GM12878 (cell line): ENCODE results near the gene UGT1A7.

Experiments used
- CTCF ChIP-seq, 3 experiments: IDR thresholded peaks in 2 of 3; conservative IDR thresholded peaks in 1 of 3; 2 replicates each; pipeline ENCODE4 v1.5.1; 2011; ENCODE audit warnings: low read depth in 3 of 3, low read length in 3 of 3, mild to moderate bottlenecking in 3 of 3, control low read depth in 2 of 3, moderate library complexity in 2 of 3, inconsistent platforms in 1 of 3, mixed read lengths in 1 of 3; ENCODE audit not compliant: control insufficient read depth in 2 of 3, insufficient read depth in 1 of 3; ENCODE audit errors: extremely low read depth in 1 of 3
- MEF2B ChIP-seq: fragments of 450-650 bp; IDR thresholded peaks from 2 replicates; pipeline ENCODE4 v1.6.1; 2018; ENCODE audit warnings: mild to moderate bottlenecking, moderate library complexity; ENCODE audit not compliant: partially characterized antibody, poor library complexity, severe bottlenecking
- MYB ChIP-seq: fragments of 150-350 bp; IDR thresholded peaks from 2 replicates; pipeline ENCODE4 v1.6.1; 2014; ENCODE audit warnings: mild to moderate bottlenecking, low read depth, low read length, borderline replicate concordance
- POLR2A ChIP-seq: IDR thresholded peaks from 2 replicates; pipeline ENCODE4 v1.6.1; 2011; ENCODE audit warnings: low read depth, mild to moderate bottlenecking, low read length
- TF ChIP-seq, protein P1 (sequence below): fragments of 450-650 bp; IDR thresholded peaks from 2 replicates; pipeline ENCODE4 v1.6.1; 2018; ENCODE audit warnings: mild to moderate bottlenecking, low read depth, moderate library complexity; ENCODE audit not compliant: partially characterized antibody

GRCh38 chr2:233822101-233822771 is 140.5 kb downstream of the UGT1A7 start:
- TF ChIP-seq, protein P1, sequence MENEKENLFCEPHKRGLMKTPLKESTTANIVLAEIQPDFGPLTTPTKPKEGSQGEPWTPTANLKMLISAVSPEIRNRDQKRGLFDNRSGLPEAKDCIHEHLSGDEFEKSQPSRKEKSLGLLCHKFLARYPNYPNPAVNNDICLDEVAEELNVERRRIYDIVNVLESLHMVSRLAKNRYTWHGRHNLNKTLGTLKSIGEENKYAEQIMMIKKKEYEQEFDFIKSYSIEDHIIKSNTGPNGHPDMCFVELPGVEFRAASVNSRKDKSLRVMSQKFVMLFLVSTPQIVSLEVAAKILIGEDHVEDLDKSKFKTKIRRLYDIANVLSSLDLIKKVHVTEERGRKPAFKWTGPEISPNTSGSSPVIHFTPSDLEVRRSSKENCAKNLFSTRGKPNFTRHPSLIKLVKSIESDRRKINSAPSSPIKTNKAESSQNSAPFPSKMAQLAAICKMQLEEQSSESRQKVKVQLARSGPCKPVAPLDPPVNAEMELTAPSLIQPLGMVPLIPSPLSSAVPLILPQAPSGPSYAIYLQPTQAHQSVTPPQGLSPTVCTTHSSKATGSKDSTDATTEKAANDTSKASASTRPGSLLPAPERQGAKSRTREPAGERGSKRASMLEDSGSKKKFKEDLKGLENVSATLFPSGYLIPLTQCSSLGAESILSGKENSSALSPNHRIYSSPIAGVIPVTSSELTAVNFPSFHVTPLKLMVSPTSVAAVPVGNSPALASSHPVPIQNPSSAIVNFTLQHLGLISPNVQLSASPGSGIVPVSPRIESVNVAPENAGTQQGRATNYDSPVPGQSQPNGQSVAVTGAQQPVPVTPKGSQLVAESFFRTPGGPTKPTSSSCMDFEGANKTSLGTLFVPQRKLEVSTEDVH = no peak
- TF ChIP-seq POLR2A = no peak
- no peak for TF ChIP-seq MYB
- TF ChIP-seq MEF2B = no peak
- TF ChIP-seq CTCF (IDR thresholded peaks at IDR 0.05 in 2 of 3, conservative IDR thresholded peaks at IDR 0.05 in 1 of 3; ENCODE audit: control insufficient read depth in 2 of 3, extremely low read depth in 1 of 3, insufficient read depth in 1 of 3, low read depth in 3 of 3, low read length in 3 of 3) = no peak
